HEK293 (cell line): Measurements from ENCODE around the gene XCL2.
"Not testable (repeated sequence)": the region's sequence is repeated elsewhere in the genome, so short reads cannot be mapped to it uniquely, and the experiment has no call there.

Experiments used
- MZF1 ChIP-seq: fragments of 450-650 bp; formaldehyde crosslinking; IDR thresholded peaks from 2 replicates; pipeline ENCODE4 v1.5.1; 2017; ENCODE audit warnings: missing biosample characterization, missing genetic modification characterization, borderline replicate concordance
- PRDM4 ChIP-seq: fragments of 450-650 bp; formaldehyde crosslinking; IDR thresholded peaks from 2 replicates; pipeline ENCODE4 v1.5.1; 2017; ENCODE audit warnings: missing biosample characterization, missing genetic modification characterization
- ZNF843 ChIP-seq: fragments of 450-650 bp; formaldehyde crosslinking; IDR thresholded peaks from 2 replicates; pipeline ENCODE4 v1.5.1; 2016; ENCODE audit warnings: missing biosample characterization, missing genetic modification characterization

- not testable (repeated sequence) for TF ChIP-seq ZNF843; PRDM4 (tag by site-specific recombination); MZF1 (tag by site-specific recombination)
These were observed 2.1 kb upstream of the XCL2 start for GRCh38 chr1:168545678-168546552.
